Suppressor macrophage (primary cell): Measurements from ENCODE around the gene KIF9.
"Not testable (repeated sequence)": the region's sequence is repeated elsewhere in the genome, so short reads cannot be mapped to it uniquely, and the experiment has no call there.

Experiments
- DNase-seq, 4 experiments: peaks; one replicate each; pipeline ENCODE4 v3.0.0-alpha.2; 2020 to 2022

The KIF9 gene

DNA sequence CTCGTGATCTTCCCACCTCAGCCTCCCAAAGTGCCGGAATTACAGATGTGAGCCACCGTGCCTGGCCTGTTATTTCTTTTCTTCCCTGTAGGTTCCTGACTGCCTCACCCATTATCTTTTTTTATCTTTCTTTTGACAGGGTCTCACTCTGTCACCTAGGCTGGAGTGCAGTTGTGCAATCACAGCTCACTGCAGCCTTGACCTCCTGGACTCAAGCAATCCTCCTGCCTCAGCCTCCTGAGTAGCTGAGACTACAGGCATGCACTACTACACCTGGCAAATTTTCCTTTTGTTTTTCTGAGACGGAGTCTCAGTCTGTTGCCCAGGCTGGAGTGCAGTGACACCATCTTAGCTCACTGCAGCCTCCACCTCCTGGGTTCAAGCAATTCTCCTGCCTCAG is 100.9 kb downstream of the KIF9 start:
- DNase-seq, result not testable (repeated sequence)

DNA sequence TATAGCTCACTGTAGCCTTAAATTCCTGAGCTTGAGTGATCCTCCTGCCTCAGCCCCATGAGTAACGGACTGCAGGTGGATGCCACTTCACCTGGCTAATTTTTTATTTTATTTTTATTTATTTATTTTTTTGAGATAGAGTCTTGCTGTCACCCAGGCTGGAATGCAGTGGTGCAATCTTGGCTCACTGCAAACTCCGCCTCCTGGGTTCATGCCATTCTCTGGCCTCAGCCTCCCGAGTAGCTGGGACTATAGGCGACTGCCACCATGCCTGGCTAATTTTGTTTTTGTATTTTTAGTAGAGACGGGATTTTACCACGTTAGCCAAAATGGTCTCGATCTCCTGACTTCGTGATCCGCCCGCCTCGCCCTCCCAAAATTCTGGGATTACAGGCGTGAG is 102.6 kb downstream of the KIF9 start:
- not testable (repeated sequence) for DNase-seq
